Measurements from ENCODE around the gene CIDEC.

The CIDEC gene

DNA sequence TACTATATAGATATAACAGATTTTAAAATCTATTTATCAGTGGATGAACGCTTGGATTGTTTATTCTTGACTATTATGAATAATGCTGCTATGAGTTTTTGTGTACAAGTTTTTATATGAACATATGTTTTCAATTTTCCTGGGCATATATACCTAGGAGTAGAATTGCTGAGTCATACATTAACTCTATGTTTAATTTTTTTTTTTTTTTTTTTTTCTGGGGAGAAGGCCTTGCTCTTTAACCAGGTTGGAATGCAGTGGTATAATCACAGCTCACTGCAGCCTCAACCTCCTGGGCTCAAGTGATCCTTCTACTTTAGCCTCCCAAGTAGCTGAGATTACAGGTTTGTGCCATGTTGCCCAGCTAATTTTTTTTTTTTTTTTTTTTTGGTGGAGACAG is 9.1 kb downstream of the CIDEC start:
- Histone ChIP-seq H2AFZ (ENCODE audit: low read depth, low read length, severe bottlenecking) (no peak overlapping the region), H4K20me1 (ENCODE audit: low read depth, low read length) (no peaks in the 10 kb centered on the region), H3K9me2 (replicated peaks; ENCODE audit: insufficient read depth, low read length) (no peaks in the 10 kb centered on the region), H3K9ac (ENCODE audit: low read length) (no peak overlapping the region), H3K4me3 (ENCODE audit: insufficient read depth, low read length, poor library complexity, severe bottlenecking) (no peak overlapping the region), H3F3A (ENCODE audit: insufficient read depth) (no peaks in the 10 kb centered on the region), H3K36me3 (ENCODE audit: low read length) (no peaks in the 10 kb centered on the region), H3K27me3 (ENCODE audit: low read length) (no peaks in the 10 kb centered on the region), H3K79me2 (ENCODE audit: insufficient read depth, low read length) (no peaks in the 10 kb centered on the region), H3K4me2 (ENCODE audit: low read depth, low read length, poor library complexity, severe bottlenecking) (no peak overlapping the region), H3K9me3 (ENCODE audit: insufficient read depth, low read length) (no peaks in the 10 kb centered on the region), H3K27ac (ENCODE audit: low read depth, low read length) (no peak overlapping the region)
- TF ChIP-seq, protein P1, sequence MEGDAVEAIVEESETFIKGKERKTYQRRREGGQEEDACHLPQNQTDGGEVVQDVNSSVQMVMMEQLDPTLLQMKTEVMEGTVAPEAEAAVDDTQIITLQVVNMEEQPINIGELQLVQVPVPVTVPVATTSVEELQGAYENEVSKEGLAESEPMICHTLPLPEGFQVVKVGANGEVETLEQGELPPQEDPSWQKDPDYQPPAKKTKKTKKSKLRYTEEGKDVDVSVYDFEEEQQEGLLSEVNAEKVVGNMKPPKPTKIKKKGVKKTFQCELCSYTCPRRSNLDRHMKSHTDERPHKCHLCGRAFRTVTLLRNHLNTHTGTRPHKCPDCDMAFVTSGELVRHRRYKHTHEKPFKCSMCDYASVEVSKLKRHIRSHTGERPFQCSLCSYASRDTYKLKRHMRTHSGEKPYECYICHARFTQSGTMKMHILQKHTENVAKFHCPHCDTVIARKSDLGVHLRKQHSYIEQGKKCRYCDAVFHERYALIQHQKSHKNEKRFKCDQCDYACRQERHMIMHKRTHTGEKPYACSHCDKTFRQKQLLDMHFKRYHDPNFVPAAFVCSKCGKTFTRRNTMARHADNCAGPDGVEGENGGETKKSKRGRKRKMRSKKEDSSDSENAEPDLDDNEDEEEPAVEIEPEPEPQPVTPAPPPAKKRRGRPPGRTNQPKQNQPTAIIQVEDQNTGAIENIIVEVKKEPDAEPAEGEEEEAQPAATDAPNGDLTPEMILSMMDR (IDR thresholded peaks at IDR 0.05; ENCODE audit: insufficient read depth, low read length, poor library complexity, severe bottlenecking) = no peak
- no peak for TF ChIP-seq EZH2phosphoT487 (conservative IDR thresholded peaks at IDR 0.05; ENCODE audit: low read length)

DNA sequence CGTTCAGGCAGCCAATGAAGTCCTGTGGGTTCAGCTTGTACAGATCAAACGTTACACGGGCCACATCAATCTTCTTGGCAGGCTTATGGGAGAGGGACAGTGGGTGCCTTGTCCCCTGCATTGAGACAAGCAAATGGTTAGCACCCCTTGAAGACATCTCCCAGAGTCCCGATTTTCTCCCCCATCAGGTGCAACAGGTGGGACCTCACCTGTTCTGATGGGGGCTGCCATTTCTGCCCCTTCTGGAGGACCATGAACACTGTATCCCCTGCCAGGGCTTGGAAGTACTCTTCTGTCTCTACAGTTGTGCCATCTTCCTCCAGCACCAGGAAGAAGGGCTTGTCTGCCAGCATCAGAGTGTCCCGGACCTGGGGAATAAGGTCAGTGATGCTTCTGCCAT is 10.1 kb downstream of the CIDEC start:
- no peaks in the 10 kb centered on the region for H3K36me3 ChIP-seq (ENCODE audit: low read length)
- H3K4me2 ChIP-seq (ENCODE audit: low read depth, low read length, poor library complexity, severe bottlenecking) = no peak overlapping the region
- H3K9me3 ChIP-seq (ENCODE audit: insufficient read depth, low read length) = no peaks in the 10 kb centered on the region
- no peak overlapping the region for H3K4me3 ChIP-seq (ENCODE audit: insufficient read depth, low read length, poor library complexity, severe bottlenecking)
- H3K9me2 ChIP-seq (replicated peaks; ENCODE audit: insufficient read depth, low read length) = no peaks in the 10 kb centered on the region
- no peaks in the 10 kb centered on the region for H4K20me1 ChIP-seq (ENCODE audit: low read depth, low read length)
- no peak overlapping the region for H2AFZ ChIP-seq (ENCODE audit: low read depth, low read length, severe bottlenecking)
- no peaks in the 10 kb centered on the region for H3K27me3 ChIP-seq (ENCODE audit: low read length)
- no peaks in the 10 kb centered on the region for H3F3A ChIP-seq (ENCODE audit: insufficient read depth)
- TF ChIP-seq, protein P1 (IDR thresholded peaks at IDR 0.05; ENCODE audit: insufficient read depth, low read length, poor library complexity, severe bottlenecking) = no peak
- no peak for TF ChIP-seq EZH2phosphoT487 (conservative IDR thresholded peaks at IDR 0.05; ENCODE audit: low read length)
- no peaks in the 10 kb centered on the region for H3K79me2 ChIP-seq (ENCODE audit: insufficient read depth, low read length)
- no peak overlapping the region for H3K27ac ChIP-seq (ENCODE audit: low read depth, low read length)
- H3K9ac ChIP-seq (ENCODE audit: low read length) = no peak overlapping the region

DNA sequence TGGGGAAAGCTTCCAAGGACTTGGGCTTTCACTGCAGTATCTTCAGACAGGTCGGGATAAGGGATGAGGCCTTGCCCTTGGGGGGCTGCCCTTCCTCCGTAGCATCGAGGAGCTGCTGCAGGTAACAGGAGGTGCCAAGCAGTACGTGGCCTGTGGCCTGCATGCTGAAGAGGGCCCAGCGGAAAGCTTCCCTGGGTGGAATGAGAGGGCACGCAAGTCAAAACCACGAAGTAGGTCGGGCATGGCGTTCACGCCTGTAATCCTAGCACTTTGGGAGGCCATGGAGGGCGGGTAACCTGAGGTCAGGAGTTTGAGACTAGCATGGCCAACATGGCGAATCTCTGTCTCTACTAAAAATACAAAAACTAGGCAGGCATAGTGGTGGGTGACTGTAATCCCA is 12.9 kb downstream of the CIDEC start:
- Histone ChIP-seq H3K79me2 (ENCODE audit: insufficient read depth, low read length) (no peaks in the 10 kb centered on the region), H3K9me3 (ENCODE audit: insufficient read depth, low read length) (no peaks in the 10 kb centered on the region), H3K4me2 (ENCODE audit: low read depth, low read length, poor library complexity, severe bottlenecking) (no peak overlapping the region), H3K36me3 (ENCODE audit: low read length) (no peaks in the 10 kb centered on the region), H3K4me3 (ENCODE audit: insufficient read depth, low read length, poor library complexity, severe bottlenecking) (no peak overlapping the region), H3F3A (ENCODE audit: insufficient read depth) (no peaks in the 10 kb centered on the region), H3K27me3 (ENCODE audit: low read length) (no peaks in the 10 kb centered on the region), H3K9me2 (replicated peaks; ENCODE audit: insufficient read depth, low read length) (no peaks in the 10 kb centered on the region), H4K20me1 (ENCODE audit: low read depth, low read length) (no peaks in the 10 kb centered on the region), H2AFZ (ENCODE audit: low read depth, low read length, severe bottlenecking) (no peak overlapping the region), H3K9ac (ENCODE audit: low read length) (no peak overlapping the region), H3K27ac (ENCODE audit: low read depth, low read length) (no peak overlapping the region)
- TF ChIP-seq, protein P1 (IDR thresholded peaks at IDR 0.05; ENCODE audit: insufficient read depth, low read length, poor library complexity, severe bottlenecking) = no peak
- TF ChIP-seq EZH2phosphoT487 (conservative IDR thresholded peaks at IDR 0.05; ENCODE audit: low read length) = no peak
